NK-92 (cell line): ENCODE data around the gene DCXR.

Experiments
- DNase-seq: peaks from one replicate; lab custom pipeline; 2025; ENCODE audit not compliant: unreplicated experiment; lab: John Stamatoyannopoulos, UW

Gene DCXR

DNA sequence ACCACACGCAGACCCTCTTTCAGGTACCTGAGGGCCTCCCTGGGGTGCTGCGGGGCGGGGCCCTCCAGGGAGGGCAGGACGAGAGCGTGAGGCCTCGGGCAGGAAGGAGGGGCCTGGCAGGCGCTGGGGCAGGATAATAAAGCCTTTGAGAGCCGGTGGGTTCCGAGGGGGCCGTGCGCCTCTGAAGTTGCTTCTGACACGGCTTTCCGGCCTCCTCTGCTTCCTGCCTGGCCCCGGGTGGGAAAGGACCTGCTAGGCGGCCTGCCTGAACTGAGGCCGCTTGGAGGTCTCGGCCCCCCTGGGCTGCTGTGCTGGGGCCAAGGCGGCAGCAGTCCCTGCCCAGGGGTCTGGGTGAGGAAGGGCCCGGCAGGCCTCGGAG lies 25.2 kb downstream of the DCXR start:
- no peak for DNase-seq

DNA sequence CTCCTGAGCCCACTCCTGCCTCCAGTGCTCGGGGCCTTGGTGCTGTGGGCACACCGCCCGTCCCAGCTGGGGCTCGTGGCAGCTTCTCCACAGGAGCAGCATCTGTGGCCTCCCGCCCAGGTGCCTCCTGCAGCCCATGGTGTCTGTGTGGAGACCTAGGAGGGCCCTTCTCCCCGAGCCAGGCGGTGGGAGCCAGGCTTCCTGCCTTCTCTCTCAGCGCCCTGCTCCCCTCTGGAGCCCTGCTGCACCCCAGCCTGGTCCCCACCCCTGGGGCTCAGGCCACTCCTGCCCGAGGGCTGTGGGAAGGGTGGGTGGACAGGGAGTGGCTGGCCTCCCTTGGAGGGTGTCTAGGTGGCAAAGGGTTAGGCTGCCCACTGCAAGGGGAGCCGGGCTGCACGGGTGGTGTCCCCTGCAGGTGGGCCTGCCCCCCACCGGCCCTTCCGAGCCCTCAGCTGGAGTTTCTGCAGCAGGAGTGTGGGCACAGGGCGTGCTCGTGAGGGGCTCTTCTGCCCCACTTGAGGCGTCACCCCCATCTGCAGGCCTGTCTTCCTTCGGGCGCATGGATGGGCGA lies 25.8 kb downstream of the DCXR start:
- no peak for DNase-seq

DNA sequence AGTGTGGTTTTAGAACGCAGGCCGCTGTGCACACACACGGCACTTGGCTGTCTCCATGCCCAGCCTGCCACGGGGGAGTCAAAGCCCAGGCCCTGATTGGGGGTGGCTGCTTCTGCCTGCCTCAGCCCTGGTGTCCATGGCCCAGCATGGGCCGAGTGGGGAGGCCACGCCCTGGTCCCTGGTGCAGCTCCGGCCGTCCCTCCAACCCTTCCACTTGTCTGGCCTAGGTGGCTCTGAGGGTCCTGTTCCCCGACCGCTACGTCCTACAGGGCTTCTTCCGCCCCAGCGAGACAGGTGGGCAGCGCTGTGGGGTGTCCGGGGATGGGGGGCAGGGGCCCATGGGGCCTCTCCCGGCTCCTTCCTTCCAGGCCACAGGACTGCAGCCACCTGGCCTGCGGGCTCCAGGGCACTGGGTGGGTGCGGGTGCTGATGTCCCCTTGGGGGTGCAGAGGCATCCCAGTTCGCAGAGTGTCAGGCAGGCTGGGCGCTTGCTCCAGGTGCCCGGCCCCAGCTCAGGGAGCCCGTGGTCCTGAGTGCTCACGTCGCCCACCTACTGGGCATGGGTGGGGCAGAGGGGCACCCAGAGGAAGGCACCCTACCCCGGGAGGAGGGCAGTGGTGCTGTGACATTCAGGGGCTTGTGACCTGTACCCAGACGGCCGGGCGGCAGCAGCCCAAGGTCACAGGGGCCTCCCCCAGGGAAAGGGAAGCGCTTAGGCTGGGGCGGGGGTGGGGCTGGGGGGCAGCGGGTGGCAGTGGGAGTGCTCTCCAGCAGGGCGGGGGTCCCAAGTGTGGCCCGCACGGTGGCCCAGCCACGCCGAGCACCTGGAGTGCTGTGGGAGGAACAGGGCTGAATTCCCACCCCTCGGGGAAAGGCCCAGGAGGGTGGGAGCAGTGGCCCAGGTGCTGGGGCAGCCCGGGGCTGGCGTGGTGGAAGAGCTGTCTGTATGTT lies 26.6 kb downstream of the DCXR start:
- DNase-seq = no peak

DNA sequence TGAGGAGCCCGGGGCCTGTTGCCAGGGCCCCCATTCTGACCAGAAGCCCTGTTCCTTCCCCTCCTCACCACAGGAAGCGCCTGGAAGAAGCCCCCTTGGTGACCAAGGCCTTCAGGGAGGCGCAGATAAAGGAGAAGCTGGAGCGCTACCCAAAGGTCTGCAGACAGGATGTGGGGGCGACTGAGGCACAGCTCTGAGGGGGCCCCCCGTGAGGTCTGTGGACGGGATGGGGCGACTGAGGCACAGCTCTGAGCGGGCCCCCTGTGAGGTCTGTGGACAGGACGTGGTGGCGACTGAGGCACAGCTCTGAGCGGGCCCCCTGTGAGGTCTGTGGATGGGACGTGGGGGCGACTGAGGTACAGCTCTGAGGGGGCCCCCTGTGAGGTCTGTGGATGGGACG lies 28.1 kb downstream of the DCXR start:
- DNase-seq = no peak

DNA sequence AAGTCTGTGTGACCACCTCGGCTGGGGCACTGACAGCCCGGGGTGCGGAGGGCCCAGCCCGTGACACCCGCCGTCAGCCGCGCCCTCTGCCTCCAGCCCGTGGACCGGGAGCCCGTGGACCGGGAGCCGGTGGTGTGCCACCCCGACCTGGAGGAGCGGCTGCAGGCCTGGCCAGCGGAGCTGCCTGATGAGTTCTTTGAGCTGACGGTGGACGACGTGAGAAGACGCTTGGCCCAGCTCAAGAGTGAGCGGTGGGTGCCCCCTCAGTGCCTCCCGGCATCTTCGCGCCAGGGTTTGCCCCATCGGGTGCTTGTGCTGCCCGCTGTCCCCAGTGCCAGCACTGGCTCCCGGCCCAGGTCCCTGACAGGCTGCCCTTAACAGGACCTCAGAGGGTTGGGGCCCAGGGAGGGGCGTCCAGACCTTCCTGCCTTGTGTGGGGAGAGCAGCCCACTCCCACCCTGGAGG lies 28.5 kb downstream of the DCXR start:
- DNase-seq = no peak

DNA sequence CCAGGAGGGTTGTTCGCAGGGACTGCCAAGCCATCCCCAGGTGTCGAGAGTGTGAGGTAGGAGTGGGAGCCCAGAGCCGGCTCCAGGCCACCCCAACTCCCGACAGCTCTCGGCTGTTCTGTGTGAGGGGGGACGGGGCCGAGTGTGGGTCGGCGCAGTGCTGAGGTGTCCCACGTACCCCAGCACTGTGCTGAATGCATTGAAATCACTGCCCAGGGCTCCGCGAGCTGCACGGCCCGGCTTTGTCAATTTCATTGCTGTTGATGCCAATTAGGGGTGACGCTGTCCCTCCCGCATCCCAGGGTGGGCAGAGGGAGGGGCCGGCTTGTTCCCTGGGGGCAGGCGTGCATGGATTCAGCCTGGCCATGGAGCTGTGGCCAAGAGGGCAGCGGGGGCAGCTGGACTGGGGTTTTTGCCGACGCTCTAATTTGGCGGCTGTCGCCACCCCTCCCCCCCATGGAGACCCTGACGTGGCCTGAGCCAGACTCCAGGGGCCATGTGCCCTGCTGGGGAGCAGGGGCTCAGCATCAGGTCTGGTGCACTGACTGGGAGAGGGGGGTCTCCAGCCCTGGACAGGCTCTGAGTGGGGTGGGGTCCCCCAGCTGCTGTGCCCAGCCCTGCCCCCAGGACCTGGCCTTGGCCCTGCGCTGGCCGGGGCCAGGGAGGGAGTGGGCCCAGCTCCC lies 29.1 kb downstream of the DCXR start:
- DNase-seq = no peak

DNA sequence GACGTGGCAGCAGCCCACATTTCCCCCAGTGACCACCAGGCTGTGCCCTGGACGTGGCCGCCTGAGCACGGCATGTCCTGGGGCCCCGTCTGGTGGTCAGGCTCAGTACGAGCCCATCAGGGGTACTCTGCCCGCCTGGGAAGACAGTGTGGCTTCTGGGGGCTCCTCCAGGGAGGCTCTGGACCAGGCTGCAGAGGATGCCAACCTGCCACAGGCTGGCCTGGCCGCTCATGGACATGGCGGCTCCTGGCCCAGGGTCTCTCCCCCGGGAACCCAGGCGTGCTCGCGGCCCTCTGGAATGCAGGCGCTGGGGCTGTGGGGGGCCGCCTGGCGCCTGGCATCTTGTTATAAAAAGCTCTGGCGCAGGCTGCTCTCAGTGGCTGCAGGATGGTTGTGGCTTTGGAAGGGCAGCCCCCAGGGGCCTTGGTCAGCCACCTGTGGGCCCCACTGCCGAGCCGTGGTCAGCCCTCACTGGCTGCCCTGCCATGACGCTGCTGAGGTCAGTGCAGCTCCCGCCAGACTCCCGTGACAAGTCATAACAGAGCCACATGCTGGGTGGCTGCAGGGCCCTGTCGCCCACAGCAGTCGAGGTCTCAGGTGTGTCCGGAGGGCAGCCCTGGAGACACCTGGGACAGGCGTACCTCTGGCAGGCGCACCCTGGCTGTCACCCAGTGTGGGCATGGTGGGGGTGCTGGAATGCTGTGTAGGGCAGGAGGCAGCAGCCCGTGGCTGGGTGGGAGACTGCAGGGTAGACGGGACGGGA lies 29.8 kb downstream of the DCXR start:
- no peak for DNase-seq

DNA sequence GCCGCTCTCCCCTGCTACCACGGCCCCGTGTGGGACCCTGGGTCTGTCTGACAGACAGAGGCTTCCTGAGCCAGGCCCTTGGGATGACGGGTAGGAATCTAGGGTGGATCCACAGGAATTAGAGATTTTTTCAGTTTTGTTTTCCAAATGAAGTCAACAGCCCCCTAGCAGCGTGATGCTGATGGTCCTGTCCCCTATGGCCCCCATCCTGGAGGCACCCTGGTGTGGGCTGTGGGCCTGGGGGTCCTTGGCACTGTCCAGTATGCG lies 30.3 kb downstream of the DCXR start:
- no peak for DNase-seq

DNA sequence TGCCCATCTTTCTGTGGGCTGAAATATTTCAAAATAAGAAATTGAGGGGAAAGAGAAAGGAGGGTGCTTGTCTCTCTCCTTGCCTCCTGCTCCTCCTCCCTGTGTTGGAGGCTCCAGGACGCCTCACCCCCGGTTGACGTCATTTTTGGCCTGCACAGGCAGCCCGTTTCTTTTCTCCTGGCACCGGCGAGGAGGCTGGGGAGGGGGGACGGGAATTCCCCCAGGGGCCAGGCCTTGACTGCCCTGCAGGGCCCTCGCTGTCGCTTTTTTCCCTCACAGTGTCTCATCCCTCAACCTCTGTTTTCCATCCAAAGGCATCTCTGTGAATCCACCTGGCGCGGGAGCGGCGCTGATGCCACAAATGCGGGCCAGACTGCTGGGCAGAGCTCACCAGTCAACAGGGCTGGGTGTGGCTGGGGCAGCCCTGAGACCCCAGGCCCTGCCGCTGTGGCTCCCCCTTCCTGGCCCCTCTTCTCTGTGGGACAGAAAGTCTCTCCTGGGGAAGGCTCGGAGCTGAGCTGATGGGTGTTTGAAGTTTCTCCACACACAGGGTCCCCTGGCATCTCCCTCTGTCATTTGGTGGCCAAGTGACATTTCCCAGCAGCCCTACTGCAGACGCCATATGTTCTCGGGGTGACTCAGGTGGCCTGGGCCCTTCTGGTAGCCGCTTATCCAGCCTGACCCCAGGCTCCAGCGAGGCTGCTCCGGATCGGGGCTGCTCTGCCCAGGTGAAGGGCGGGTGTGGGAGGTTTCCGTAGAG lies 30.8 kb downstream of the DCXR start:
- no peak for DNase-seq

DNA sequence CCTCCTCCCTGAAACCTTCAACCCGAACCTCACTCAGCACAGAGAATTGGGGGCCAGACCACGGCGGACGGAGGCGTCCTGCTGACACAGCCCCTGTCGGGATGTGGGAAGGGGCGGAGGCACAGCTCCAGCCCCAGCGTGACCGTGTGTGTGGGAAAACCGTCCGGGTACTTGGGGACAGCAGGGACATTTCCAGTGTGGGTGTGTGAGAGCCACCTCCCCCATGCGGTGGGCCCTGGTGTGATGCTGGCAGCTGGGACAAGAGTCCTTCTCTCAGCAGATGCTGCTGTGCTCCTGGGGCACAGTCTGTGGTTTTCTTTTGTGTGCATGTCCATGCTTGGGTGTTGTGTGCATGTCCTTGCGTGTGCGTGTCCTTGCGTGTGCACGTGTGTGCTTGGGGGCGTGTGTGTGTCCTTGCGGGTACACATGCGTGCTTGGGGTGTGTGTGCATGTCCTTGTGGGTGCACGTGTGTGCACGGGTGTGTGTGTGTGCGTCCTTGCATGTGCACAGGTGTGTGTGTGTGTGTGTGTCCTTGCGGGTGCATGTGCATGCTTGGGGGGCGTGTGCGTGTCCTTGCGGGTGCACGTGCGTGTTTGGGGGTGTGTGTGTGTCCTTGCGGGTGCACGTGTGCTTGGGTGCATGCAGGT lies 31.7 kb downstream of the DCXR start:
- DNase-seq = no peak

DNA sequence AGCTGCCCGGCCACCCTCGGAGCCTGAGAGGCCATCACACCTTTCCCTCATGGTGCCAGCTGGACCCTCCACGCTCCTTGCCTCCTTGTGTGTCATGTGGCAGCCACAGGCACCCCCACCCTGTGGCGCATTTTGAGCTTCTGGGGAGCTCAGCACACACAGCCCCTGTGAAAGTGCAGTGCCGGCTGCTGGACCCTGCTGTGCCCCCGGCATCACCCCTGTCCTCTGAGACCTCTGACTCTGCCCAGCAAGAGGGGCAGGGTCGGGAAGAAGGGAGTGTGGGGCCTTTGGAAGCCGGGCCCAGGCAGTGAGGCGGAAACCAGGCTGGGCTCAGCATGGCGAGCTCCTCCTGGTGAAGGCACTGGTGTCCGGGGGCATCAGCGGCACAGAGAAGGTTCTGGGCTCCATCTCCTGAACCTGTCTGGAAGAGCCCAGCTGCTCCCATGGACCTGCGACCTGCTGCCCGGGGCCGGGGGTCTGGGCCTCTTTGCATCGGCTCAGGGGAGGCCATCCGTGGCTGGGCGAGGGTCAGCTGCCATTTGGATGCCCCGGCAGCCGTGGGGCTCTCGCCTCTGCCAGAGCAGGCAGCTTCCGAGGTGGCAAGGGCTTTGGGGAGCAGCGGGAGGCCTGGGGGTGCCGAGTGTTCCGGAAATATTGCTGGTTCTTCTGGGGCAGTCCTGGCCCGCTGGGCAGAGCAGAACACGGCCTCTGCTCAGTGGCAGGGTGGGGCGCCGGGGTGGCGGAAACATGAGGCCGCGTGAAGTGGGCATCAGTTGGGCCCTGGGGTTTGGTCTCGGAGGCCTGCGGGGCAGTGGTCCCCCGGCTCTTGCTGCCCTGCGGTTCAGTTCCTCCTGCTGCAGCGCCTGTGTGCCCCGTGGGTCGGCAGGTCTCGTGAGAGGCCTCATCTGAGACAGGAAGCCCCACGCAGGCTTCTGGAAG lies 32.7 kb downstream of the DCXR start:
- DNase-seq = no peak

DNA sequence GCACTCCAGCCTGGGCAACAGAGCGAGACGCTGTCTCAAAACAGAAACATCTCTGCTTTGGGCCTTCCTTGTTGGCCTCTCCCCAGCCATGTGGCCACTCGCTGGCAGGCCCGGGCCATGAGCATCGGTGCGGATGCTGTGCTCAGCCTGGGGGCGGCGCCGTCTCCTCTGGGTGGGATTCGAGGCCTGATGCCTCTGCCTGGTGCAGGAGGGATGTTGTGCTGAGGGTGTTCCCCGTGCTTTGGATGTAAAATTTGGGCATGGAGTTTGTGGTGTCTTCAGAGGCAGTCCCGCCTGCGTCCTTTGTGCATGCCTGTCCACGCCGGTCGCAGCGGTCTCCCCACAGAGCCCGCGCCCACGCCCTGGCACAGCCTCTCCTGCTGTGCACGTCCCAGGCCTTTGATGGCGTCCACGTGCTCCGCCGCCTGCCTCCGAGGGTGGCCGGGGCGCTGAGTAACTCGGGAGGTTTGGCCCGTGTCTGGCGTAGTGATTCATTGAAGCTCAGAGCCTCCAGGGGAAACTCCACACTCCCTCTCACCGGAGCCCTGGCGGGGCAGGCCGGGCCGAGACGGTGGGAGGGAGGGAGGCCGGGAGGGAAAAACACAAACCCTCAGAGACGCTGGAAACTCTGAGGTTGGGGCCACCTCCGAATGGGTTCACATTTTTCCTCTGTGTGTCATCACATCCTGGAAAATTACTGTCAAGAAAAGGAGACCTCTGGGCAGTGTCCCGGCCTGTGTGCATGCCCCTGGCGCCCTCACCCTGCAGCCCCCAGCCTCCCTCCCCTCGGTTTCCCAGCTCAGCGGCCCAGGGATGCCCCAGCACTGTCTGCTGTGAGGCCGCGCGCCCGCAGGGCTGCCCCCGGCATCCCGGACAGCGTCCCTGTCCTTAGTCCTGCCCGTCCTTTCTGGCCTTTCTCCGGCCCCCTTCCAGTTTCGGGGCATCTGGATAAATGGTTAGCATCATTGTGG lies 33.8 kb downstream of the DCXR start:
- no peak for DNase-seq

DNA sequence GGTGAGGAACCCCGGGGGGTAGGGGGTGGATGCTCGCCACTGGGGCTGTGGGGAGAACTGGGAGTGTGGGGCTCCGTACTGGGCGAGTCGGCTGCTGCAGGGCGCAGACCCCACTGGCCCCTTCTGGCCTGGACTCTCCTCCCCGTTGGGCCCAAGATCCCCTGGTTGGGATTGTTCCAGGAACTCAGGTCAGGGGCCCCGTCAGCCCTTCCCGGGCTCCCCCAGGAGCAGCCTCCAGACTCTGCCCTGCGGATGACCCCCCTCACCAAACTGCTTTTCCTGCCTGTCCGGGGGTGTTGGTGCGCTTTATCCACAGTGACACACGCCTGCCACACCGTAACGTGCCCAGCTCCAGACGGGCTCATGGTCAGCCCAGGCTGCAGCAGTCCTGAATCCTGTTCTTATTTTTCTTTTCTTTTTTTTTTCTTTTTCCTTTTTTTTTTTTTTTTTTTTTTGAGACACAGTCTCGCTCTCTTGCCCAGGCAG lies 35.9 kb downstream of the DCXR start:
- DNase-seq = no peak

DNA sequence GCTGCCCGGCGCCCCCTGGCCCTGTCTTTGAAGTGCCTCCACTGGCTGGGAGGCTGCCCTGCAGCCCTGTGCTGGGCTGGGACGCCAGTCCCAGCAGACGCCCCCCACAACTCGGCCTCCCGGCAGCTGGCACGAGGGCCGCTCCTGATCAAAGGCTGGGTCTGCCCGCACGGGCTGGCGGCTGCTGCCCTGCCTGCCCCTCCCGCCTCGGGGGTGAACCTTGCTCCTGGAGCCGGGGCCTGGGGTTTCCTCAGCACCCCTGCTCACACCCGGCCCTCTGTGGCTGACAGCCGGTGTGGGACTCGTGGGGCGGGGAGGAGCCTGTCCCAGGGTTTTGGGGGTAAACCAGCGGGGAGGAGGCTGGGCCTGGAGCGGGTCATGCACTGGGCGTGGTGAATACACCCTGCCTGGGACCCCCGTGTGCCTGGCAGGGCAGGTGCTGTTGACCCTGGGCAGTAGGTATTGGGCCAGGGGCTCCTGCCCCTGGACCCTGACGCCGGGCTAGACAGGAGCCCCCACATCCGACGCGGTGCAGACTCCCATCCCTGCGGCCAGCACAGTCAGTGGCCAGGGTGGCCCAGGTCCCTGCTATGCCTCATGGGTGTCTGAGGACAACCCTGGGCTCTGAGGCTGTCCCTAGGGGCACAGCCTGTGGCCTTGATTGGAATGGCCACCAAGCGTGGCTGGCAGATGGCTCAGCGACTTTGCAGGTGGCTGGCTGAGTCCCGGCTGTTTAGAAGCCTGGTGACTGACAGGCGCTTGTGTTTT lies 36.5 kb downstream of the DCXR start:
- DNase-seq = no peak

DNA sequence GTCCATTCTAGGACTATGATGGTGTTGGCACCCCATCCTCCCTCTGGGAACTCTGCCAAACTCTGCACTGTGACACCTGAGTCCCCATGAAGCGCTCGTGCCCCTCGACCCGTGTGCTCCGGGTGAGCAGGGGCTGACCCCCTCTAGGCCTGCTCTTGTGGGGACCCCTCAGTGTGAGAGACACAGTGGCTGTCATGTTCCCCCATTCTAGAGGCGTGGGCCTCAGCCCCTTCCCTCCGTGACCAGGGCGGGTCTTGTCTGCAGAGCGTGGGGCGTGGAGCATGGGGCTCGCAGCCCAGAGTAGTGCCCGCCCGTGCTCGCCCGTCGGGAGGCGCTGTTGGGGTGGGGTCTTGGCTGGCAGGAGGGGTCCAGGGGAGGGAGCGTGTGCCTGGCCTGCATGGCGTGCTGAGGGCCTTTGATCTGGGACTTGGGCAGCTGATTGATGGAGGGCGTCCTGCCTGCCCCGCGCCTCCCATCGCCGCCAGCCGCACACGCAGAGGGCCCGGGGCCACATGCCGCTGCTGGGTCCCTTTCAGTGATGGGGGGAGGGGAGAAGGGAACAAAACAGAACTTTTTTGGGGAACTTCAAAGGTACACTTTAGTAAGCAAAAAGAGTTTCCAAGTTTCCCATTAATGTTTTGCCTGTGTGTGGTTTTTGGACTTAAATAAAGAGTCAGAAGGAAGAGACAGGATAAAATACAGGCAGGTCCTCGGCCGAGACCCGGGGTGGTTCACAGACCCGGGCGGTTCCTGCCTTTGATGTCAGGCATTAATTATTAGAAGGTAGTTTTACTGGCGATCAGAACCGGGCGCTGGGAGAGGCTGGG lies 37.3 kb downstream of the DCXR start:
- DNase-seq = no peak

DNA sequence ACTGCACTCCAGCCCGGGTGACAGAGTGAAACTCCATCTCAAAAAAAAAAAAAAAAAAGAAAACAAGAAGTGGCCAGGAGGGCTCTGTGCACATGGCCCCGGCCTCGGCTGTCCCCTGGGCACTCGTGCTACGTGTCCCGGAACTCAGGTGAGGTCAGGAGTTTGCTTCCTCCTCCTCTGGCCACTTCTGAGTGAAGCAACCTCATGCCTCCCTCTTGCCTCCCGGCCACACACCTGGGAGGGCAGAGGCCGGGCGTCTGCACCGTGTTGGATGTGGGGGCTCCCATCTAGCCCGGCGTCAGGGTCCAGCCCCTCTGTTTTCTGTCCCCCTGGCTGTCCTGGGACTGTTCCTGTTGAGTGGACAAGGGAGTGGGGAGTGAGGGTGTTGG lies 37.9 kb downstream of the DCXR start:
- DNase-seq = no peak
